HEK293 (cell line): Measurements from ENCODE around the gene ENOX2.

Experiments
- GLIS2 ChIP-seq: fragments of 450-650 bp; formaldehyde crosslinking; IDR thresholded peaks from 2 replicates; pipeline ENCODE4 v1.5.1; 2016; ENCODE audit warnings: missing biosample characterization, missing genetic modification characterization
- PRDM10 ChIP-seq: fragments of 450-650 bp; formaldehyde crosslinking; IDR thresholded peaks from 2 replicates; pipeline ENCODE4 v1.5.1; 2016; ENCODE audit warnings: missing biosample characterization, missing genetic modification characterization
- SP2 ChIP-seq: fragments of 450-650 bp; formaldehyde crosslinking; IDR thresholded peaks from 2 replicates; pipeline ENCODE4 v1.5.1; 2016; ENCODE audit warnings: missing biosample characterization, missing genetic modification characterization
- TRIM28 ChIP-seq: IDR thresholded peaks from 2 replicates; pipeline ENCODE4 v1.6.1; 2011; ENCODE audit warnings: low read length, control low read depth, borderline replicate concordance
- YY1 ChIP-seq: fragments of 450-650 bp; formaldehyde crosslinking; IDR thresholded peaks from 2 replicates; pipeline ENCODE4 v1.5.1; 2018; ENCODE audit warnings: missing biosample characterization, missing genetic modification characterization
- ZNF10 ChIP-seq: fragments of 450-650 bp; formaldehyde crosslinking; IDR thresholded peaks from 2 replicates; pipeline ENCODE4 v1.5.1; 2017; ENCODE audit warnings: missing biosample characterization, missing genetic modification characterization
- ZNF223 ChIP-seq: fragments of 450-650 bp; formaldehyde crosslinking; IDR thresholded peaks from 2 replicates; pipeline ENCODE4 v1.5.1; 2016; ENCODE audit warnings: missing biosample characterization, missing genetic modification characterization
- ZNF24 ChIP-seq: fragments of 450-650 bp; formaldehyde crosslinking; IDR thresholded peaks from 2 replicates; pipeline ENCODE4 v1.5.1; 2016; ENCODE audit warnings: missing biosample characterization, missing genetic modification characterization
- ZNF626 ChIP-seq: fragments of 450-650 bp; sonication (Bioruptor Pico); formaldehyde crosslinking; IDR thresholded peaks from 2 replicates; pipeline ENCODE4 v1.5.1; 2018; ENCODE audit warnings: missing biosample characterization, missing genetic modification characterization, inconsistent platforms
- ZNF830 ChIP-seq: fragments of 450-650 bp; IDR thresholded peaks from 2 replicates; pipeline ENCODE4 v1.5.0; 2018; ENCODE audit warnings: missing biosample characterization, missing genetic modification characterization, low read depth, mild to moderate bottlenecking, moderate library complexity
- ZSCAN5A ChIP-seq: fragments of 450-650 bp; formaldehyde crosslinking; IDR thresholded peaks from 2 replicates; pipeline ENCODE4 v1.5.1; 2016; ENCODE audit warnings: missing biosample characterization, missing genetic modification characterization
- TF ChIP-seq, protein P1 (sequence below): fragments of 450-650 bp; formaldehyde crosslinking; IDR thresholded peaks from 2 replicates; pipeline ENCODE4 v1.5.1; 2016; ENCODE audit warnings: missing biosample characterization, missing genetic modification characterization
- TF ChIP-seq, protein P2 (sequence below): fragments of 450-650 bp; formaldehyde crosslinking; IDR thresholded peaks from 2 replicates; pipeline ENCODE4 v1.5.1; 2017; ENCODE audit warnings: missing biosample characterization, missing genetic modification characterization

GRCh38 chrX:130895299-130895698 is 7.7 kb downstream of the ENOX2 start:
- TF ChIP-seq YY1 (tag by site-specific recombination) (no peak), SP2 (no peak), GLIS2 (tag by site-specific recombination) (no peak), ZNF626 (tag by site-specific recombination) (no peak), ZSCAN5A (tag by site-specific recombination) (no peak), ZNF223 (tag by site-specific recombination) (no peak), TRIM28 (no peak), ZNF830 (no peak), ZNF24 (tag by site-specific recombination) (no peak), ZNF10 (tag by site-specific recombination) (no peak), PRDM10 (tag by site-specific recombination) (no peak)
- TF ChIP-seq, protein P1, sequence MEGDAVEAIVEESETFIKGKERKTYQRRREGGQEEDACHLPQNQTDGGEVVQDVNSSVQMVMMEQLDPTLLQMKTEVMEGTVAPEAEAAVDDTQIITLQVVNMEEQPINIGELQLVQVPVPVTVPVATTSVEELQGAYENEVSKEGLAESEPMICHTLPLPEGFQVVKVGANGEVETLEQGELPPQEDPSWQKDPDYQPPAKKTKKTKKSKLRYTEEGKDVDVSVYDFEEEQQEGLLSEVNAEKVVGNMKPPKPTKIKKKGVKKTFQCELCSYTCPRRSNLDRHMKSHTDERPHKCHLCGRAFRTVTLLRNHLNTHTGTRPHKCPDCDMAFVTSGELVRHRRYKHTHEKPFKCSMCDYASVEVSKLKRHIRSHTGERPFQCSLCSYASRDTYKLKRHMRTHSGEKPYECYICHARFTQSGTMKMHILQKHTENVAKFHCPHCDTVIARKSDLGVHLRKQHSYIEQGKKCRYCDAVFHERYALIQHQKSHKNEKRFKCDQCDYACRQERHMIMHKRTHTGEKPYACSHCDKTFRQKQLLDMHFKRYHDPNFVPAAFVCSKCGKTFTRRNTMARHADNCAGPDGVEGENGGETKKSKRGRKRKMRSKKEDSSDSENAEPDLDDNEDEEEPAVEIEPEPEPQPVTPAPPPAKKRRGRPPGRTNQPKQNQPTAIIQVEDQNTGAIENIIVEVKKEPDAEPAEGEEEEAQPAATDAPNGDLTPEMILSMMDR (tag by site-specific recombination), result no peak
- TF ChIP-seq, protein P2, sequence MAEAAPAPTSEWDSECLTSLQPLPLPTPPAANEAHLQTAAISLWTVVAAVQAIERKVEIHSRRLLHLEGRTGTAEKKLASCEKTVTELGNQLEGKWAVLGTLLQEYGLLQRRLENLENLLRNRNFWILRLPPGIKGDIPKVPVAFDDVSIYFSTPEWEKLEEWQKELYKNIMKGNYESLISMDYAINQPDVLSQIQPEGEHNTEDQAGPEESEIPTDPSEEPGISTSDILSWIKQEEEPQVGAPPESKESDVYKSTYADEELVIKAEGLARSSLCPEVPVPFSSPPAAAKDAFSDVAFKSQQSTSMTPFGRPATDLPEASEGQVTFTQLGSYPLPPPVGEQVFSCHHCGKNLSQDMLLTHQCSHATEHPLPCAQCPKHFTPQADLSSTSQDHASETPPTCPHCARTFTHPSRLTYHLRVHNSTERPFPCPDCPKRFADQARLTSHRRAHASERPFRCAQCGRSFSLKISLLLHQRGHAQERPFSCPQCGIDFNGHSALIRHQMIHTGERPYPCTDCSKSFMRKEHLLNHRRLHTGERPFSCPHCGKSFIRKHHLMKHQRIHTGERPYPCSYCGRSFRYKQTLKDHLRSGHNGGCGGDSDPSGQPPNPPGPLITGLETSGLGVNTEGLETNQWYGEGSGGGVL (tag by site-specific recombination), result no peak
